DMS53 treated with DMSO at 0.1 percent for 48 hours (cell line): ENCODE results near the gene RHOBTB3.

ENCODE experiments used
- DNase-seq: peaks from one replicate; lab custom pipeline; 2025; ENCODE audit not compliant: unreplicated experiment; lab: John Stamatoyannopoulos, UW

The RHOBTB3 gene

GRCh38 chr5:95730011-95730700 lies 980 bp upstream of the RHOBTB3 start:
- peak; percentile 28 for DNase-seq

DNA sequence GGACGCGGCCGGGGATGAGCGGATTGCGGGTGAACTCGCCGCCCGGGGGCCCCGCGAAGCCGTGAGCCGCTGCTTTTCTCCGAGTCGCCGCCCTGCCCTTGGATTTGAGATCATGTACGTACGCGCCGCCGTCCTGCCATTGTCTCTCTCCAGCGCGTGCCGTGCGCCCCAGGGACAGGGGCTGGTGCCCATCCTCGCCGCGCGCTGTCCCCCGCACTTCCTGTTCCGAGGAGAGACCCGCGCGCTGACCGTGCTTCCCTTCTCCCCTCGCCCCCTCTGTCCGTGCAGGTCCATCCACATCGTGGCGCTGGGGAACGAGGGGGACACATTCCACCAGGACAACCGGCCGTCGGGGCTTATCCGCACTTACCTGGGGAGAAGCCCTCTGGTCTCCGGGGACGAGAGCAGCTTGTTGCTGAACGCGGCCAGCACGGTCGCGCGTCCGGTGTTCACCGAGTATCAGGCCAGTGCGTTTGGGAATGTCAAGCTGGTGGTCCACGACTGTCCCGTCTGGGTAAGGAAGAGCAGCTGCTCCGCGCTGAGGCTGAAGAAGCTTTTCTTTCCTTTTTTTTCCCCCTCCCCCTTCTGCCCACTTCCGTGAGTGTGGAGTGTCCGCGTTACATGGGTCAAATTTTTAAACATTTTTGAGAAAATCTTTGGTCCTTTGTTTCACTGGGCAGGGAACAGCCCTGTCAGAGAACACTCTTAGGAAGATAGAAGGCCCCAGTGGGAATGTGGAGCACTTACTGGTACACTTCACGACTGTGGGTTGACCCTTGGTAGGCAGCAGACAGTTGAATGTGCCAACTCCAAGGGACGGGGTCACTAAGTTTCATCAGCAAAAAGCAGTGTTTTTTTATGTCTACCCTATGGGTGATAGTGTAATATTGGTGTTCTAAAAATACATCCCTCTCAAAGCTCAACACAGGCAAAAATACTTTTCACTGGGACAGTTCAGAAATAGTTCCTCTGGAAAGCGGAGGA lies 727 bp downstream of the RHOBTB3 start:
- peak; percentile 14 for DNase-seq

- DNase-seq = no peak
Observed at GRCh38 chr5:95733107-95733665, 2.0 kb downstream of the RHOBTB3 start.

GRCh38 chr5:95734187-95734586 lies 3.1 kb downstream of the RHOBTB3 start:
- DNase-seq = no peak

- no peak for DNase-seq
Observed at GRCh38 chr5:95734906-95735305, 3.8 kb downstream of the RHOBTB3 start.

- DNase-seq = no peak
Observed at GRCh38 chr5:95735406-95735805, 4.3 kb downstream of the RHOBTB3 start.

- DNase-seq = no peak
Observed at GRCh38 chr5:95738072-95738471, 6.9 kb downstream of the RHOBTB3 start.

DNA sequence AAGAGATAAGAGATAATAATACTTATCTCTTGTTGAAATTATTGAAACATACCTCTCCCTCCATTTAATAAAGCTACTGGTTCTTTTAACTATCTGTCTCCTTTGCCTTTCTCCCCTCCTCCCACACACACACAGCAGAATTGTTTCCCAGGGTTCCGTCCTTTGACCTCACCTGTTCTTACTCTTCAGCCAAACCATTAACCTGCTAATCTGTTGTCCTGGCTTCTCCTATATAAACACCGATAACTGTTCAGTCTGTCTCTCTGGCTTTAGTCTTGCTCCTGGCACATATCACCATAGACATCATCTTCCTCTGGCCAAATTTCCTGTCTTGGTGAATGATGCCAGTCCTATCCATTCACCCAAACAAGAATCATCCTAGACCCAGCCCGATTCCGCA lies 7.7 kb downstream of the RHOBTB3 start:
- DNase-seq = no peak

GRCh38 chr5:95739857-95740256 lies 8.7 kb downstream of the RHOBTB3 start:
- DNase-seq = no peak

GRCh38 chr5:95741458-95741857 lies 10.3 kb downstream of the RHOBTB3 start:
- DNase-seq = no peak

DNA sequence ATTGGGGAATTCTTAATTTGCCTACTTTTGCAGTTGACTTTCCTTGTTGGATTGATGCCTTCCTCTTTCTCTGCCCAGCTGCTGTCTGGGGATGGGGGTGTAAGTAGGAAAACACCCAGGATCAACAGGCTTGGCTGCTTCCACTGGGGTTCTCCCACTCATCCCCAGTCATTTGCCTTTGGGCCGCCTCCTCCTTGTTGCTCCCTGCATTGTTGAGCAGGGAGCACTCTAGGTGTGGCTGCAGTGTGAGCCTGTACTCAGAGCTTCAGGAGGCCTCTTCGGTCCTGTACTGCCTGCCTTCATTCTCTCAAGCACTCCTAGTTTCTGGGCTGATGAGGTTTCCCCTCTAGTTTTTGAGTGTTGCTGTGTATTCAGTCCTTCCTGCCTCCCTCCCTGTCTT lies 12.1 kb downstream of the RHOBTB3 start:
- DNase-seq = no peak

DNA sequence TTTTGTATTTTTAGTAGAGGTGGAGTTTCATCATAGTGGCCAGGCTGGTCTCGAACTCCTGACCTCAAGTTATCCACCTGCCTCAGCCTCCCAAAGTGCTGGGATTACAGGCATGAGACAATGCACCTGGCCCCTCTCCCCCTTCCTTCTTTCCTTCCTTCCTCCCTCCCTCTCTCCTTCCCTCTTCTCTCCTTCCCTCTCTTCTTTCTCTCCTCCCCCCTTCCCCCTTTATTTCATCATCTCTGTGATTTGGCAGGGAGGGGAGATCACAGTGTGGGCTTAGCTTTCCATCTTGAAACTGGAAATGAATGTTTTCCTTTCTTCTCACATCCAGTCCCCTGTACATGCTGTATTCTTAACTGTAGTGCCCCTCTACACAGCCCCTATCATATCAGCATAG lies 12.7 kb downstream of the RHOBTB3 start:
- DNase-seq = no peak

- DNase-seq = no peak
Observed at GRCh38 chr5:95746194-95746593, 15.1 kb downstream of the RHOBTB3 start.

DNA sequence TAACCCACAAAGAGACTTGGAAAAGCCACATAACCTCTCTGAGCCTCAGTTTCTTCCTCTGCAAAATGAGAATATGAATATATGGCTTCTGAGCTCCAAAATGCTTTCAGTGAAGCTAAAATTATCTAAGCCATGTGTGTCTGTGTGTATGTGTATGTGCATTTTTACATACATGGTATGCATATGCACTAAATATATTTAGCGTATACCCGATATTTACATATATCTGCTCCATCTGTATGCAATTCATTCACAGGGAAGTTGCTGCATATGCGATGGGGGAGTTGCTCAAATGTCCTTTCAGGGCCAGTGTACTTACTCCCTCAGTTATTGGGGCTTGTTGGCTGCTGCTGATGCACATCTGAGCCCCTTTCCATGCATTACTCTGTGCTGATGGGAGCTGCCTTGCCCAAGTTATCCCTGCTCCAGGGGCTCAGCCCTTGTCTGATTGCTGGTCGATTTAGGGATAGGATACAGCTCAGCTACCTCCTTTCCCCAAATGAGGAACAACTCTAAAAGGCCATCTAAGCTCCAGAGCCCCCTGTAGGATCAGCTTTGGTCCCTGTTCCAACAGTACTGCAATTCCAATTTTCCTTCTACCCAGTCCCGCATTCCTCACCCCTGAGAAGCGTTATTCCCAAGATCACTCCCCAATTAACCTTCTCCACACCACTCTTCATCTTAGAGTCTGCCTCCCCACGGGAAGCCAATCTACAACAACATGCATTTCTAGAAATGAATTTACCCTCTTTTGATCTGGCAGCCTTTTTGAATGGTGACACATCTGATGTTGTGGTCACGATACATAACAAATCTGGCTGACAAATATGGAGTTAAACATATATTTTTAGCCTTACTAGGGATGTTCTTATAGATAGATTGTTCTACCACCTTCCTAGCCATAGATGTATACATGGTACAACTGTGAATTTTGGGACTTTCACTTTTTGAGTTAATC lies 15.9 kb downstream of the RHOBTB3 start:
- DNase-seq = no peak

DNA sequence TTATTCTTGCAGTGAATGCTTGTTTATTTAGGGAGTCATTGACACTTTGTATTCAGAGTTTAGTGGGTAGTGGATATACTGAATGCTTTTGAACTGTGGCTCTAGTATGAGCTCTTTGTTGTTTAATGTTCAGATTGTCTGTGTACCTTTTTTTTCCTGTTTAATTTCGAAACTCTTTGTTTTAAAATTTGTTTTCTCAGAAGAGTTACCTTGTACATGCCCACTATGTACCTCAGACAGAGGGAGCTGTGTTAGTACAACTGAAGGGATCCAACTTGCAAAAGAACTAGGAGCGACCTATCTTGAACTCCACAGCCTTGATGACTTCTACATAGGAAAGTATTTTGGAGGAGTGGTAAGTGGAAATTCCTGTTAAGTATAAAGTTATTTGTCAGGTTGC lies 17.0 kb downstream of the RHOBTB3 start:
- DNase-seq = no peak

GRCh38 chr5:95754545-95754944 lies 23.4 kb downstream of the RHOBTB3 start:
- DNase-seq = no peak

DNA sequence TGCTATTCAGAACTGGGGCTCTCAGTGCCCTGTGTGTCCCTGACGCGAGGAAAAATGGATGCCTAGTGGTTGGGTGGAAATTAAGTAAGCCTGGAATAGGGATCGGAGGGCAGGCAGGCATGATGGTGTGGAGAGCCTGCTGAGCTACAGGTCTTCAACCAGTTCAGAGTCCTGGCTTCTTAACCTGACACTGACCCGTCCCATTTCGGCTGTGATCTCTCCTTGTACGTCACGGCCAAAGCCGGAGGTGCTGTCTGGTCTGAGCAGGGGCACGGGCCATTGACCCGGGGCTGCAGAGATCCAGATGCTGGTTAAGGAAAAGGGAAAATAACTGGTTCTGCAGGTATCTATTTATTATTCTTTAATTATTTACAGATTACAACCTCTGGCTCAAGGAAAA lies 27.9 kb downstream of the RHOBTB3 start:
- DNase-seq = peak; percentile 85

DNA sequence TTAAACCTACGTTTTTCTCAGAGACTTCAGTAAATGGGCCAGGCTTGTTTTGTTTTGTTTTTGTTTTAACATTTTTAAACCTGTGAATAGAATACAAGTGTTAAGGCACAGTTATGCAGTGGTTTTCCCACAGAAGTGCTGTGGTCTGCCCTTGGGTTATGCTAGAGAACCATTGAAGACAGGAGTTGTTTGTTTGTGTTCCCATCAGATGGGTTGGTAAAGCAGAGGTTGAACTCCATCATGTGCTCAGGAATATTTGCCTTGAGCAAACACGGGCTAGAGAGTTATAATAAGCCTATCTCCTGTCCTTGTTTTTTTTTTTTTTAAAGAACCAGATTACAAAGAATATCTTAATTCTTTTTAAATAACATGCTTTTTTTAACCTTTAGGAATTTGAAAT lies 28.5 kb downstream of the RHOBTB3 start:
- peak; percentile 92 for DNase-seq

GRCh38 chr5:95760273-95761191 lies 29.4 kb downstream of the RHOBTB3 start:
- peak; percentile 44 for DNase-seq
